HCT116 (cell line): ENCODE data around the gene PTPDC1.
A peak's percentile ranks its signal among the peaks of the same experiment; 100 is the strongest.

ENCODE experiments used
- CTCF ChIP-seq, 3 experiments: fragments of 200-600 bp in 1 of 3; sonication (generic) in 1 of 3; IDR thresholded peaks in 2 of 3; conservative IDR thresholded peaks in 1 of 3; 2 replicates each; pipeline ENCODE4 v1.5.1; 2012 to 2017; ENCODE audit warnings: low read depth in 2 of 3, low read length in 2 of 3, antibody characterized with exemption in 1 of 3, borderline replicate concordance in 1 of 3, control low read depth in 1 of 3, mild to moderate bottlenecking in 1 of 3, mixed read lengths in 1 of 3, mixed run types in 1 of 3, moderate library complexity in 1 of 3; ENCODE audit not compliant: insufficient read depth in 1 of 3
- EZH2 ChIP-seq: fragments of 200-600 bp; sonication (generic); IDR thresholded peaks from 2 replicates; pipeline ENCODE4 v1.6.1; 2017; ENCODE audit warnings: antibody characterized with exemption, mixed run types
- EZH2phosphoT487 ChIP-seq: fragments of 200-600 bp; IDR thresholded peaks from 2 replicates; pipeline ENCODE4 v1.6.1; 2018; ENCODE audit warnings: antibody characterized with exemption, borderline replicate concordance
- MAX ChIP-seq: IDR thresholded peaks from 2 replicates; pipeline ENCODE4 v1.6.1; 2012
- POLR2A ChIP-seq: IDR thresholded peaks from 2 replicates; pipeline ENCODE4 v1.7.0; 2011; ENCODE audit warnings: borderline replicate concordance; ENCODE audit not compliant: insufficient read depth, insufficient read length; ENCODE audit errors: extremely low read depth
- POLR2AphosphoS5 ChIP-seq: IDR thresholded peaks from 2 replicates; pipeline ENCODE4 v1.6.1; 2011; ENCODE audit warnings: mild to moderate bottlenecking, low read depth, low read length, moderate library complexity
- REST ChIP-seq: IDR thresholded peaks from 2 replicates; pipeline ENCODE4 v1.6.1; 2012; ENCODE audit warnings: low read depth
- TCF7L2 ChIP-seq: IDR thresholded peaks from 2 replicates; pipeline ENCODE4 v1.7.0; 2011; ENCODE audit warnings: borderline replicate concordance, inconsistent platforms; ENCODE audit not compliant: insufficient read depth, insufficient read length; ENCODE audit errors: extremely low read depth

GRCh38 chr9:94084314-94084713 lies at the start of gene PTPDC1:
- TF ChIP-seq REST (no peak), CTCF (IDR thresholded peaks at IDR 0.05 in 2 of 3, conservative IDR thresholded peaks at IDR 0.05 in 1 of 3; ENCODE audit: borderline replicate concordance in 1 of 3, insufficient read depth in 1 of 3, low read depth in 2 of 3, low read length in 2 of 3) (no peak), POLR2A (no peak), EZH2phosphoT487 (no peak), TCF7L2 (no peak), MAX (no peak), POLR2AphosphoS5 (peak; percentile 76), EZH2 (no peak)
